HG02852 (cell line): ENCODE data around the gene FBXO31.

Experiments
- ATAC-seq: cut with Tn5 transposase; IDR thresholded peaks from one replicate; pipeline ENCODE4 v1.9.1; 2021; ENCODE audit warnings: mild to moderate bottlenecking, moderate library complexity; ENCODE audit not compliant: unreplicated experiment

The FBXO31 gene

GRCh38 chr16:87293990-87294389, 89.6 kb downstream of the FBXO31 start:
- no peak for ATAC-seq

DNA sequence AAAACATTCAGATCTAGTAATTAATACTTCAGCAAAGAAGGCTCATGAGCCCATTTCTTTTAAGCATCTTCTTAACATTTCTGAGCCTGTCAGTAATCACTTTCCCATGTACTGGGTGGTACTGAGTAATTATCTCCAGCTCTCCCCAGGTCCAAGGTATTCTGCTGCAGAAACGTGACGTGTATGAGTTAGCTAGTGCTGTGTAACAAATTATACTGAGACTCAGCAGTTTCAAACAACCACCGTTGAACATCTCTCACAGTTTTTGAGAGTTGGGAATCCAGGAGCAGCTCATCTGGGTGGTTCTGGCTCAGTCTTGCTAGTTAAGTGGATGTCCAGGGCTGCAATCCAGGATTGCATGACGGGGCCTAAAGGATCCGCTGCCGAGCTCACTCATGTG, 91.6 kb downstream of the FBXO31 start:
- no peak for ATAC-seq

GRCh38 chr16:87288753-87289362, 94.7 kb downstream of the FBXO31 start:
- ATAC-seq: no peak

DNA sequence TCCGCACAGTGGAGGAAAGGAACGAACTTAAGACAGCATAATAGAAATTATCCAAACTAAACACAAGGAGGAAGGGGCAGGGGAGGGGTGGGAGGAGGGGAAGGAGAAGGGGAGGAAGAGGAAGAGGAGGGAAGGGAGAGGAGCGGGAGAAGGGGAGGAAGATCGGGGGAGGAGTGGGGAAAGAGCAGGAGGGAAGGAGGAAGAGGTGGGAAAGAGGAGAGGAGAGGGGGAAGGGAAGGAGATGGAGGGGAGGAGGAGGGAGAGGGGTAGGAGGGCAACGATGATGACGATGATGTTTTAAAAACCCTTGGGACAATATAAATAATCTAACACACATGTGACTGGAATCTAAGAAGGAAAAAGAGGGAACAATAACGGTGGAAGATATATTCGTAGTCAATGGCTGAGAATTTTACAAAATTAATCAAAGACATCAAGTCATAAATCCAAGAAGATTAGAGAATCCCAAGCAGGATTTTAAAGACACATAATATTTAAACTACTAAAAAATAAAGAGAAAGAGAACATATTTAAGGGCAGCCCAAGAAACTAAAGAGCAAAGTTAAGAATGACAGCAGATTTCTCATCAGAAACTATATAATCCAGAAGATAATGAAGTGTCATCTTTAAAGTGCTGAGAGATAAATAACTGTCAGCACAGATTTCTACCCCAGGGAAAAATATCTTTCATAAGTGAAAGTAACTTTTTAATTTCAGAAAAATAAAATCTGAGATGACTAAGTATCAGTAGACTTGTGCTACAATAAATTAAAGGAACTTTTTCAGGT, 96.5 kb downstream of the FBXO31 start:
- ATAC-seq: no peak

- no peak for ATAC-seq
These were observed 99.4 kb downstream of the FBXO31 start for GRCh38 chr16:87284183-87284582.

DNA sequence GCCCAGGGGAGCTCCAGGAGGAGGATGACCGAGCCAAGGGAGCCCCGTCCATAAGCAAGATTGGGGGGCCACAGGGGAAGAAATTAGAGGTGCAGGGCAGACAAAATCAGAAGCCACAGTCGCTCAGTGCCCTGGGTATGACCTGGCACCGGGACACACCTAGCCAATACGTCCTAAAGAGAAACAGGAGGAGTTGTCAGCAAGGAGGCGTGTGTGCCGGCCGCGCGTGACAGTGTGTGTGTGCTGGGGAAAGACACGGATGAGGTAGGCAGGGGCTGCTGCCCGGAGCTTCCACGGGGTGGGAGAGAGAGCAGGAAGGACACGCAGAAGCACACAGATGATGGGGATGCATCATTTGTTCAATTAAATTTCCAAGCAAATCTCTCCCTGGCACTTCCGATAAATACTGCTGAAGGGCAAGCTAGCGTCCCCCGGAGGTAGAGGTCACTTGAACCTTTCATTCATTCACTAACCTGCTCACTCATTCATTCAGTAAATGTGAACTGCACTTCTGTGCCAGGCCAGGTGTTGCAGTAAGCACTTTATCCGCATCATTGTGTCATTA, 104.4 kb downstream of the FBXO31 start:
- no peak for ATAC-seq

DNA sequence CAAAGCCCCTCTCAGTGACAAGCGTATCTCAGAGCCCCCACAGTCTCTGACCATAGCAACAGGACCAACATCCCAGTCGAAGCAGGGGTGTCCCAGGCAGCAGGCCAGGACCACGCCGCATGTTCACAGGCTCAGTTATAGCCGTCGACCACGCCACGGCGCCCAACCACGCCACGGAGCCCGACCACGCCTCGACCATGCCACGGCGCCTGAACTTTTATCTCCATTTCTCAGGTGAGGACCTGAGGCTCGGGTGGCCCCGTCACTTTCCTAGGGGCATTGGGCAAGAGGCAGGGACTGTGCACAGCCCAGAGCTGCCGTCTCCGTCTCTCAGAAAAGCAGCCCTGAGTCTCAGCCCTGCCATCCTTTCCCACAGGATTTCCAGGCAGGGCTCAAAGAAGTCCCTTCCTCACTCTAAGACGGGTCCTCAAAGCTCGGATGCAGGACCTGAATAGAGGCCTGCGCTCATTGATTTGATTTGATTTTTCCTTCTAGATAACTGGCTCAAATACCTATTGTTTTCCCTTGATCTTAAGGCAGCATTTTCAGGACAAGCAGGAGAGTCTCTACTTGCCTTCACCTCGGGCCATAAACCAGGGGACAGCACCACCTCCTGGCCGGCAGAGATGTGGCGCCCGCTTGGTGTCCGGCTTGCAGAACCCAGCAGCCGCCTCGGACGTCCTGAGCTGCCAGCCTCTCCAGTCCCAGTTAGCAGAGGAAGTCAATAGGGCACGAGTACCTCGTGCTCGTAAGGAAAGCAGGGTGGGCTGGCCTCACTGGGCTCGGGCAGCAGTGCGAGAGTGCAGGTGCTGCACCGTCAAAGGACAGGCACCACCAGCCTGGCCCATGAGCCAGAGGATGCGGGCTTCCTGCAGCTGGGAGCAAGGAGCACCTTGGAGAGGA, 105.1 kb downstream of the FBXO31 start:
- no peak for ATAC-seq
